ENCODE data around the gene KRTAP4-16. TPM values are rescaled to one million over a fixed set of nuclear protein-coding genes. Genes with fewer than 3 reads are reported as not detected.
"Not testable (repeated sequence)": the region's sequence is repeated elsewhere in the genome, so short reads cannot be mapped to it uniquely, and the experiment has no call there.

Gene KRTAP4-16
- total RNA-seq, 4 donors from 2014 or later = not detected

- DNase-seq = no peak
- no peak for TF ChIP-seq CTCF (IDR thresholded peaks at IDR 0.05)
- no peak for TF ChIP-seq POLR2A (IDR thresholded peaks at IDR 0.05)
- Histone ChIP-seq H3K9me3 (no peaks in the 10 kb centered on the region), H3K36me3 (no peaks in the 10 kb centered on the region), H3K4me3 (no peak overlapping the region), H3K27ac (no peak overlapping the region), H3K27me3 (no peaks in the 10 kb centered on the region), H3K4me1 (no peaks in the 10 kb centered on the region)
Measured at GRCh38 chr17:41118721-41119120, 16.7 kb upstream of the KRTAP4-16 start.

DNA sequence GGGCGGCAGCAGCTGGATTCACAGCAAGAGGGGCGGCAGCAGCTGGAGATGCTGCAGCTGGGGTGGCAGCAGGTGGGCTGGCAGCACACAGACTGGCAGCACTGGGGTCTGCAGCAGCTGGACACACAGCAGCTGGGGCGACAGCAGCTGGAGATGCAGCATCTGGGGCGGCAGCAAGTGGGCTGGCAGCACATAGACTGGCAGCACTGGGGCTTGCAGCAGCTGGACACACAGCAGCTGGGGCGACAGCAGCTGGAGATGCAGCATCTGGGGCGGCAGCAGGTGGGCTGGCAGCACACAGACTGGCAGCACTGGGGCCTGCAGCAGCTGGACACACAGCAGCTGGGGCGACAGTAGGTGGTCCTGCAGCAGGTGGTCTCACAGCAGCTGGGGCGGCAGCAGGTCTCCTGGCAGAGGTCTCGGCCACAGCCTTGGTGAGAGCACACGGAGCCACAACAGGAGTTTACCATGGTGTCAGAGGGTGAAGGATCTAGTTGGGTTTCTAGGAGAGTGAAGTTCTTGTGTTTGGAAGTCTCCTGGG, 15.9 kb upstream of the KRTAP4-16 start, which contains the start of gene KRTAP4-11:
KRTAP4-11 (minus strand) TSS at position 528 of the 541 bp plus-strand sequence; CDS start at position 470, 58 bp downstream.
- not testable (repeated sequence) for H3K9me3 ChIP-seq, H3K36me3 ChIP-seq, DNase-seq, H3K4me3 ChIP-seq, H3K27me3 ChIP-seq, H3K27ac ChIP-seq, H3K4me1 ChIP-seq

- TF ChIP-seq POLR2A (IDR thresholded peaks at IDR 0.05) (no peak), CTCF (IDR thresholded peaks at IDR 0.05) (no peak)
- H3K27me3 ChIP-seq = no peaks in the 10 kb centered on the region
- no peaks in the 10 kb centered on the region for H3K4me1 ChIP-seq
Measured at GRCh38 chr17:41116297-41116696, 14.3 kb upstream of the KRTAP4-16 start.

DNA sequence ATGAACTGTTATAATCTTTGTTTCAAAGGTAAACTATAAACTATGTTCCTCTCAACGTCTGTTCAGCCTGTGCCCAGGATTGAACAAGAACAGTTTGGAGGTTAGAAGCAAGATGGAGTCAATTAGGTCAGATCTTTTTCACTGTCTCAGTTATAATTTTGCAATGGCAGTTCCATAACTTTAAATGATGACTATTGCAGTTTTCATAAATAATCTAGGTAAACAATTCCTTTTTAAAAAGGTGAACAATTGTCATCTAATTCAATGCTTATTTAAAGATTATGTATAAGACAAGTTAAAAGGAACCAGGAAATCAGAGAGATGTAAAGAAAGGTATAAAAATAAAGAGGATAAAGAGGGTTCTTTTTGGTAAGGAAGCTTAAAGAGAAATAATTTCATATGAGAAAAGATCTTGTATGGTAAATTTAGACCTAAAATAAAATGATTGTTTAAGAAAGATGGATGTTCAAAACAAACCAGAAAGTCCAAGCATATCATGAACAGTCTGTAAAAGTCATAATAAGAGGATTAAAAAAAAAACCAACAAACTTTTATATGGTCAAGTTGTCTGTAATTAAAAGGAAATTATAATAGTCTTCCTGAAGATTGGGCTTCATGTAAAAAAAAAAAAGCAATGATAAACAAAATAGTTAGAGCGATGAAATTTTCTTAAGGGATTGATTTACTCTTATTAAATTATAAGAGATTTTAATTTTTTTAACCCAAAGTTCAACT, 9.3 kb upstream of the KRTAP4-16 start:
- H3K27me3 ChIP-seq = no peaks in the 10 kb centered on the region
- no peaks in the 10 kb centered on the region for H3K4me1 ChIP-seq
- no peak for TF ChIP-seq POLR2A (IDR thresholded peaks at IDR 0.05)
- no peak for TF ChIP-seq CTCF (IDR thresholded peaks at IDR 0.05)
- H3K36me3 ChIP-seq = no peaks in the 10 kb centered on the region
- no peaks in the 10 kb centered on the region for H3K9me3 ChIP-seq
- no peak for DNase-seq
- H3K4me3 ChIP-seq = no peak overlapping the region
- no peak overlapping the region for H3K27ac ChIP-seq

More at GRCh38 chr17:41116297-41116696, 14.3 kb upstream of the KRTAP4-16 start:
- H3K36me3 ChIP-seq = no peaks in the 10 kb centered on the region
- no peaks in the 10 kb centered on the region for H3K9me3 ChIP-seq
- peak in 1 of 3 donors; percentile 43 for DNase-seq
- H3K27ac ChIP-seq = no peak overlapping the region
- H3K4me3 ChIP-seq = no peak overlapping the region

GRCh38 chr17:41108728-41109386, 6.8 kb upstream of the KRTAP4-16 start:
- H3K27me3 ChIP-seq, H3K9me3 ChIP-seq, H3K4me1 ChIP-seq, H3K27ac ChIP-seq, H3K36me3 ChIP-seq, DNase-seq, H3K4me3 ChIP-seq: not testable (repeated sequence)

DNA sequence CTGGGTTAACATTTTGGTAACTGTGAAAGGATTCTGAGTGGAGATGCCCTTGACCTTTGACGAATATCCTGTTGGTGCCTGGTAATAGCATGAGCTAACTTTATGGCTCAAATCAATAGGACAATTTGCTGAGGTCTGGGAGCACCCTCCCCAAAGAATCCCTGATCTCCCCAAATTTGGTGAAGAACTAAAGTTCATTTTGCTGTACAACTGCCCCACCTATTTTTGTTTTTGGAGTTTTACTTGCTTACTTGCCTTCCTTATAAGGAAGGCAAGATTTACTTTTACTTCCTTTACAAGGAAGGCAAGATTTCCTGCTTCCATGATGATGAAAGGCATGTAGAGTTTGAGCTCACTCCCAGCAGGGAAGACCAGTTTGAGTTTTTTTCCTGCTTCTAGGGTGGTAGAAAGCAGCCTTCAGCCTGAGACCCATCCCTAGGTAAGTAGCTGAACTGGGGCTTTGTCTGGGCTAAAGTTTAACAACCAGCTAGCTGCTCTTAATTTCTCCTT, 6.0 kb upstream of the KRTAP4-16 start:
- no peak for DNase-seq
- Histone ChIP-seq H3K36me3 (no peaks in the 10 kb centered on the region), H3K27ac (no peak overlapping the region), H3K4me1 (no peaks in the 10 kb centered on the region), H3K4me3 (no peak overlapping the region), H3K27me3 (no peaks in the 10 kb centered on the region), H3K9me3 (no peaks in the 10 kb centered on the region)
- TF ChIP-seq CTCF (IDR thresholded peaks at IDR 0.05) = no peak
- no peak for TF ChIP-seq POLR2A (IDR thresholded peaks at IDR 0.05)

- not testable (repeated sequence) for DNase-seq
Measured at GRCh38 chr17:41105347-41105746, 3.3 kb upstream of the KRTAP4-16 start, which contains the start of gene KRTAP4-9. TSS of gene KRTAP4-9 (plus strand) at chr17:41105389. CDS start at chr17:41105389, 0 bp downstream.

DNA sequence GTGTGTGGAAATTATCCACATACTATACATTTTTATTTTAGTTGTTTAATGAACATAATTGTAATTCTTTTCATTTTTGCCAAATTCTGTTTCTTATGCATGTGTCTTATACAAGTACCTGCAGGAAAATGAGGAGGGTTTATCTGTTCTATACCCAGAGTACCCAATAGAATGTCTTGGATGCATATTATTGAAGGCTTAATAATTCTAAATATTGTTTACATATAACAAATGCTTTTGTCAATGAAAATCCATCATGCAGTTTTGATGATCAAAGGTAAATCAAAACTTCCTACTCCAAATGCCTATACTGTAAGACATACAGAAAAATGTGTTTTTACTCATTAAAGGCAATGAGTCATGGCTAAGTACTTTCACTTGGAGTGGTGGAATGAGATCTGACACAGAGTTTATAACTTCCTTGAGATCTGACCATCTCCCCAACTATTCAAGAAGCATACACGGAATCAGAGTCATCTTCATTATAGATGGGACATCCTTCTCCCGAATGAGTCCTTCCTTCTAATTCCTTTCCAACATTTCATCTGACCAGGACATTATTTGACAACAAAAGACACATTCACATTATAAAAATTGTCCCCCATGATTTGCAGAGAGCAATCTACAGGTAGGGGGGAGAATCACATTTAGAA, 2.5 kb upstream of the KRTAP4-16 start:
- DNase-seq, H3K4me3 ChIP-seq, H3K27ac ChIP-seq, H3K36me3 ChIP-seq, H3K27me3 ChIP-seq, H3K4me1 ChIP-seq, H3K9me3 ChIP-seq: not testable (repeated sequence)

More at GRCh38 chr17:41105347-41105746, 3.3 kb upstream of the KRTAP4-16 start, which contains the start of gene KRTAP4-9:
- H3K27me3 ChIP-seq, H3K4me1 ChIP-seq, H3K27ac ChIP-seq, H3K9me3 ChIP-seq, H3K36me3 ChIP-seq, H3K4me3 ChIP-seq: not testable (repeated sequence)
